GM18508 (cell line): ENCODE results near the gene CNTNAP5.

Experiments
- ATAC-seq: cut with Tn5 transposase; IDR thresholded peaks from one replicate; pipeline ENCODE4 v1.9.1; 2021; ENCODE audit warnings: moderate number of reproducible peaks; ENCODE audit not compliant: insufficient read depth, unreplicated experiment

The CNTNAP5 gene

GRCh38 chr2:124145982-124146381 lies 120.9 kb downstream of the CNTNAP5 start:
- ATAC-seq, result no peak

- no peak for ATAC-seq
These were observed 122.5 kb downstream of the CNTNAP5 start for GRCh38 chr2:124147552-124147951.

GRCh38 chr2:124149571-124149970 lies 124.5 kb downstream of the CNTNAP5 start:
- no peak for ATAC-seq

GRCh38 chr2:124151691-124152090 lies 126.6 kb downstream of the CNTNAP5 start:
- no peak for ATAC-seq

- ATAC-seq, result no peak
These were observed 128.6 kb downstream of the CNTNAP5 start for GRCh38 chr2:124153713-124154112.

GRCh38 chr2:124159166-124159565 lies 134.1 kb downstream of the CNTNAP5 start:
- no peak for ATAC-seq

GRCh38 chr2:124161542-124161941 lies 136.5 kb downstream of the CNTNAP5 start:
- no peak for ATAC-seq

- ATAC-seq, result no peak
These were observed 137.2 kb downstream of the CNTNAP5 start for GRCh38 chr2:124162256-124162655.

GRCh38 chr2:124163840-124164239 lies 138.8 kb downstream of the CNTNAP5 start:
- ATAC-seq, result no peak

GRCh38 chr2:124165698-124166097 lies 140.6 kb downstream of the CNTNAP5 start:
- ATAC-seq, result no peak

GRCh38 chr2:124171472-124172063 lies 146.5 kb downstream of the CNTNAP5 start:
- no peak for ATAC-seq

- no peak for ATAC-seq
These were observed 153.6 kb downstream of the CNTNAP5 start for GRCh38 chr2:124178719-124179118.

GRCh38 chr2:124180635-124181034 lies 155.5 kb downstream of the CNTNAP5 start:
- no peak for ATAC-seq

GRCh38 chr2:124186801-124187200 lies 161.7 kb downstream of the CNTNAP5 start:
- ATAC-seq, result no peak

- no peak for ATAC-seq
These were observed 162.9 kb downstream of the CNTNAP5 start for GRCh38 chr2:124187948-124188347.

- ATAC-seq, result no peak
These were observed 168.6 kb downstream of the CNTNAP5 start for GRCh38 chr2:124193706-124194105.

- no peak for ATAC-seq
These were observed 176.6 kb downstream of the CNTNAP5 start for GRCh38 chr2:124201713-124202112.

GRCh38 chr2:124209441-124209840 lies 184.4 kb downstream of the CNTNAP5 start:
- no peak for ATAC-seq

- ATAC-seq, result no peak
These were observed 186.4 kb downstream of the CNTNAP5 start for GRCh38 chr2:124211461-124211860.

- ATAC-seq, result no peak
These were observed 189.0 kb downstream of the CNTNAP5 start for GRCh38 chr2:124213977-124214587.

GRCh38 chr2:124246170-124246569 lies 221.1 kb downstream of the CNTNAP5 start:
- ATAC-seq, result no peak

- no peak for ATAC-seq
These were observed 223.3 kb downstream of the CNTNAP5 start for GRCh38 chr2:124248386-124248785.
